GM19328 (cell line): Measurements from ENCODE around the gene OAT.

Source experiments
- ATAC-seq: cut with Tn5 transposase; IDR thresholded peaks from one replicate; pipeline ENCODE4 v1.9.1; 2021; ENCODE audit warnings: mild to moderate bottlenecking, moderate library complexity; ENCODE audit not compliant: unreplicated experiment

The OAT gene

DNA sequence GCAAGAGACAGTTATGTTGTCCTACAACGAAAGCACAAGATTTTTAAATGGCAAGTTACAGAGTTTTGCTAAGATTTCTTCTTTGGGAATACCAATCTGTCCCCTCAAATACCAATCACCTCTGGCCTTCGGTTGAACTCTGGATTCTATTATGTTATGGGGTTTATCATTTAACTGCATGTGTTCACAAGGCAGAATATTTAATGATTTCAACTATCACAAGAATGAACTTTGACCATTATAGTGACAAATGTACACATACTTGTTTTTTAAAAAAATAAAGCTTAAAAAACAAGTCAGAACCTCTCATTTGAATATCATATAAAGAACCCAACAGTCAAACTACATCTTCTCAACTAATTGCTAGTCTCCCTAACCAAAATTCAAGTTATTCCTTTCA is 11.3 kb downstream of the OAT start:
- ATAC-seq: no peak

DNA sequence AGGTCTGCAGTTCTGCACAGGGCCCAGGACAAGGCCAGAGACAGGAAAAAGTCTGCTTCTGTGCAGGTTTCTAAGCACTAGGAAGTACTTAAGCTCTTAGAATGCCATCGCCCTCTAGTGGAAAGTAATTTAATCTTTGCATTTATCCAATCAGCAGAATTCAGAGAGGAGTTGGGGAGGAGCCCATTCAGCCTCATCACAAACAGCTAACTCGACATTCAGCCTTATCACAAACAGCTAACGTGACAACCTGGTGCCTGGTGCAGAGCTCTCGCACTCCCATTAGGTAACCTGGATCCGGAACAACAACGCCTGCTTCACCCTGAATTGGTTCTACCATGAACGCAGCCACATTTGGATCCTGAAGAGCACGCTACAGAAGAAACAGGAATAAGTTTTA is 15.2 kb downstream of the OAT start:
- ATAC-seq: peak; percentile 65

DNA sequence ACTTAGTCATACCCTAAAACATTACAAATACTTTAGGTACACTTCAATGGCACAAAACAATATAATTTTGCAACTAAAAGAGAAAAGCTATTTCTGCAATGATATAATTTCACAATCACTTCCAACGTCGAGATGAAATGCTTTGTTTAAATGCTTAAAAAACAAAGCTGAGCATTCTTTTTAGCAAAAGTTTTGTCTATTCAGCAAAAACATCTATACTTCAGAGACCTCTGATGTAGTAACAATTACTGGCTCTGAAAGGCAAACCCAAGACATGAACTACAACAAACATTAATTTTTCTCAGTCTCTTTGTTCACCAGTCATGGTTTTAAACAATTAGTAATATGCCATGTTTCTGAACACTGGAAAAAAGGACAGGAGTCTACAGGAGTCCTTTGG is 16.4 kb downstream of the OAT start:
- no peak for ATAC-seq

DNA sequence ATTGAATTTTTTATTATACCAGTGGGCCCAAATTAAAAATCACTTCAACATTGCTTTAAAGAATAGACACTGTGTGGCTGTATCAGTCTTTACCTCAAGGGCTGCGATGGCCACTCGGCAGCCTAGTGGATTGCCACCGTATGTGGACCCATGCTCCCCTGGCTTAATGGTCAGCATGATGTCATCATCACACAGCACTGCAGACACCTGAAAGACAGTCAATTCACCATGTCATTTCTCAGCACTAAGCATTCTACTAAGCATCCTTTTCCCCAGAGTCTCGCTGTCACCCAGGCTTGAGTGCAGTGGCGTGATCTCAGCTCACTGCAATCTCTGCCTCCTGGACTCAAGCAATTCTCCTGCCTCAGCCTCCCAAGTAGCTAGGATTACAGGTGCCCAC is 17.1 kb downstream of the OAT start:
- ATAC-seq: no peak

DNA sequence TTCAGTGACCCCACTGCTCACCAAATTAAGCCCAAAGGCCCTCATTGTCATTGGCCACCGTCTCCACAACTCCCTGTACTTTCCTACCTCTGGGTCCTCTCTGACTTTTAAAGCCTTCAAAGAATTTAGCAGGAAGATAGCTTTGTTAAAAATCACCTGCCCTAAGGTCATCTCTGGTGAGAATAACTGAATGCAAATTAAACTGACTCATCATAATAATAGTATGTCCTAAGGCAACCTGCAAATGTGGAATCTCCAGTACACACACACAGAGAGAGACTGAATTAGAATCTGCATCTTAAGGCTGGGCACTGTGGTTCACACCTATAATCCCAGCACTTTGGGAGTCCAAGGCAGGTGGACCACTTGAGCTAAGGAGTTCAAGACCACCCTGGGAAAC is 24.1 kb downstream of the OAT start:
- no peak for ATAC-seq

DNA sequence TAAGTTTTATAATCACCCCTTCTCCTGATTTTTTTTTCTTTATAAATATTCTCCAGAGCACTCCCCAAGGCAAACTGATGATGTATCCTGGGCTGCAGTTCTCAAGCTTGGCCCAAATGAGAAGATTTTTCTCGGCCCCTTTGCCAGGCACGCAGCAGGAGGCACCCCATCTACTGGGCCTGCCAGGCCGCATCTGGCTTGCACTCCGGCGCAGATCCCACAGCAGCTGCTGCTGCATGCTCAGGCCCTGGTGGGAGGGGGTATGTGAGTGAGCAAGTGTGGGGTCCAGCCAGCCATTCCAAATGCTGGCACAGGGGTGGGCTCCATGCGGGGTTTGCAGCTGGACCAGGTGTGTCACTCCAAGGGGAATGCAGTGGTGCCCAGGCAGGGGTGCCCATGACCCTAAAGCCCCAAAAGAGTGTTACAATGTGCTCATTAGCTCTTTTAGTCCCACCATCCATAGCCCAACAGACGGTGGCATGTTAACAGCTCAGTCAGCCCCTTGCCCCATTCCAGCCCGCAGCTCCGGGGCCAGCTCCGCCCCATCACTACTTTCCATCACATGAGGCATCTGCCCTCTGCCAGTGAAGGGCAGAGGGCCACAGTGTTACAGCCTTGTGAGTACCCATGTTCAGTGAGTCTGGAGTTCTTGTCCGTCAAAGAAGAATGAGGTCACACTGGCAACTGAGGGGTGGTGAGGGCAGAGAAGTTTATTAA is 25.9 kb downstream of the OAT start:
- no peak for ATAC-seq

DNA sequence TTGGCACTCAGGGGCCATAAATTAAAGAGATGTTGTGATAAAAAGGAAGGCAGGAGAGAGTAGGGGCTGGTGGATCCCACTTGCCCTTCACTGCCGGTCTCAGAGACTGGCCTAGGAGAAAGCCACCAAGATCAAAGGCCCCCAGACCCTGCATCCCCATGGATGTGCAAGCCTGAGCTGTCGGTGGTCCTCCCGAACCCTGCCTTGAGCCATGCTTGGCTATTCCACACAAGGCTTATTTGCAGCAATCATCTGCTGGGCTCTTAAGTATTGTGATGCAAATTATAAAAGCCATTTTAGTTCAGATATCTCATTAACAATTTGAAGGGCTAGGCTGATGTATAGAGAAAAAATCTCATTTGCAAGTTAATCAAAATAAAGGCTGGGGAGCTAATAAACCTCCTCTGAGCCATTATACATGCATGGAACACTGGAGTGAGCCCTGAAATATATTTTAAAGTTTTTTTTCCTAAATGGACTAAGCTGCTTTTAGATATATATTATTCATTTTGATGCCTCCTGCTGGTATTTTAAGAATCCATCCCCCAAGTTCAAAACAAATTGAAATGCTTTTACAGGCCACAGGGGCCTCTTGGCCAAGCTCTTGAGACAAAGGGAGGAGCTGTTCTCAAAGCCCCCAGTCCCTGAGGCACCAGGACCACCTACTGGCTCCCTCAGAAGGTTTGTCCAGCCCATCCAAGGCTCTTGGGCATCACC is 28.1 kb downstream of the OAT start:
- ATAC-seq: no peak

DNA sequence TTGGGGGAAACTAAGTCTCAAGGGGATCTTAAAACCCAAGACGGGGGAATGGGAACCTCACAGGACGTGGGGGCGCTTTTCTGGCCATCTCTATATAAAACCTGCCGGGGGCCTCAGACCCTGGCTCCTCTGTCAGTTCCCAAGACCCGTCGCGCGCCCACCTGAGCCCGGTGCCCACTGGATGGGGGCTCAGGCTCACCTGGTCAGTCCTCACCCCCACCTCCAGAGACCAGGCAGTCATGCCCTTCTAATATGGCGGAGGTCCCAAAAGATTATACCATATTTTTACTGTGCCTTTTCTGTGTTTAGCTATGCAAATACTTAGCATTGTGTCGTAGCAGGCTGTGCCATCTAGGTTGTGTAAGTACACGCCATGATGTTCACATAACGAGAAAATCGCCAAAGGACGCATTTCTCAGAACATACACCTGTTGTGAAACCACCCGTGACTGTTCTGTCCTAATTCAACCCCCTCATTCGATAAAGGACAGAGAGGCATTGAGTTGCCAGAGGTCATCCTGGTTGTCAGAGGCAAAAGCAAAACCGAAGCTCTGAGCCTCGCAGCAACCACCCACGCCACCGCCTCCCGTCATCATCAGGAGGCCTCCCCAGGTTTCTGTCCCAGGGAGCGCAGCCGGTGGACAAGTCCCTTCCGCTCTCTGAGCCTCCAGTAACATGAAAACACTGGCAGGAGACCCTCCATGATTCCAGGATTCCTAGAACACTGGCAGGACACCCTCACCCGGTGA is 28.9 kb downstream of the OAT start:
- no peak for ATAC-seq

DNA sequence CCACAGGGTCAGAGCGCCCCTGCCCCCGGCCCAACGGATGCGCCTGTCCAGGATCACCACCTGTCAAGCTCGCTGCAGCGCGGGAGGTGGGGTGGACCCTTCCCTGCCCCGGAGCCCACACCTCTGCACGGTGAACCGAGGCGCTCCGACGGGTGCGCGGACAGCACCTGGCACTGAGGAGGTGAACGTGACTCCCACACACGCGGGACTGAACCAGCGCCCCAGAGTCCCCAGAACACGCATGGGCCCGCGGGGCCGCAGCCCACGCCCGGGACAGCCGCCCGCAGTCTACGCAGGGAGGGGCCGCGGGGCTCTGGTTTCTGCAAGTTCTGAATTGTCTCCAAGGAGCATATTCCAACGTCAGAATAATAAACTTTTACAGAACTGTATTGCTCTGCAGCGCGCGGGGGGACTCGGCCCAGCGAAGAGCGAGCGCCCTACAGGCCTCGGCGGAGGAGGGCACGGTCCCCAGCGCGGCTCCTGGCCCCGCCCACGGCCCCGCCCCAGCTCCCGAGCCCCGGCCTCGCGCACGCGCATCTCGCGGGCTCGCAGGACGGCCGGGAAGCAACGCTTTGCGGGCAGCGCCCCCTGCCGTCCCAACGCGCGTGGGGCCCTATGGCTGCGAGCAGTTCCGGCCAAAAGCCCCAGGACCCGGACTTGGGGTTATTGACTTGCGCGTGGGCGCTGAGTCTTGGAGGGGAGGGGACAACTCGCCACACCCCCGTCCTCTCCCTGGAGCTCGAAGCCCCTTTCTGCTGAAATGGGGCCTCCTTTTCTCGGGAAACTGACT is 29.7 kb downstream of the OAT start:
- peak; percentile 82 for ATAC-seq

DNA sequence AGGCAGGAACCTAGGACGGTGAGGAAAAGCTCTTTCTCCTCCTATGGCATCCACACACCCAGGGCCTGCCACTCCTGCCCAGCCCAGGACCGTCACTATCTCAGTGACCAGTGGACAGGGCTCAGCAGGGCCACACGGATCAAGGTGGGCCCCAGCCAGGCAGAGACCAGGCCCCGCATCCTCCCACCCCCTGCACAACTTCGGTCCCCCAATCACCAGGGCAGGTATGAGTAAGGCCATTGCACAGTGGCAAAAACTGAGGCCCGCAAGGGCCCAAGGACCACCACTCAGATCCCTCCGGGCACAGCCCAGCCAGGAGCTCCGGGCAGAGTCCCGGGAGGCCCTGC is 30.3 kb downstream of the OAT start:
- ATAC-seq: no peak

DNA sequence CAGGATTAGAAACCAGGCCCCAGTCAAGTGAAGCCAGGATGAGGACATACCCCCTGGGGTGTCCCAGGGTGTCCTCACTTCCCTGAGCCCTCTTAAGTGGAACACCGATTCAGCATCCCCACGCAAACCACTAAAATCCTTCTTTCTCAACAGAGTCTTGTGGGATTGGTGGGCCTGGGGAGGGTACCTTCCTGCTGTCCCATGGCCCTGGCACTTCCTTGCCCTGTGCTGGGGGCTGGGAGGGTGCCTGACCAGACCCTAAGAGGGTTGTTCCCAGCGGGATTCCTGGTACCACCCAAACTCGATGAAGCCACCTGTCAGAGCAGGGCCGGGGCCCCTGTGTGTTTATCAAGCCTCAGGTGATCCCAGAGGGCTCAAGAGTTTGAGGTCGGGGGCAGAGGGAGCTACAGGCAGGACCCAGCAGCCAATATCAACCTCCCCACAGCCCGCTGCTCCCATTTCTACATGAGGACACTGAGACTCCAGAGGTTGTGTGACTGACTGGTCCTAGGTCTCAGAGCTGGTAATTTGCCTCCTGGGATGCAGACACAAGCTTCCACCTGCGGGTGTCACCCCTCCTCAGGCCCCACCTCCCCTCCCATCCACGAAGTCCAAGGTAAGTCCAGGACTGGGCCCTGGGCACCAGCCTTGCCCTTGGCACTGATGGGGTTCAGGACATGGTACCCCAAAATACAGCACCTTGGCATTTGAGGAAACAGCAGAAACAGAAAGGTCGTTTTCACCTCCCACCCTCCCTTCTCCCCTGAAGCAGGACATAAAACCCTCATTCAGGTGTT is 31.4 kb downstream of the OAT start:
- ATAC-seq: no peak

DNA sequence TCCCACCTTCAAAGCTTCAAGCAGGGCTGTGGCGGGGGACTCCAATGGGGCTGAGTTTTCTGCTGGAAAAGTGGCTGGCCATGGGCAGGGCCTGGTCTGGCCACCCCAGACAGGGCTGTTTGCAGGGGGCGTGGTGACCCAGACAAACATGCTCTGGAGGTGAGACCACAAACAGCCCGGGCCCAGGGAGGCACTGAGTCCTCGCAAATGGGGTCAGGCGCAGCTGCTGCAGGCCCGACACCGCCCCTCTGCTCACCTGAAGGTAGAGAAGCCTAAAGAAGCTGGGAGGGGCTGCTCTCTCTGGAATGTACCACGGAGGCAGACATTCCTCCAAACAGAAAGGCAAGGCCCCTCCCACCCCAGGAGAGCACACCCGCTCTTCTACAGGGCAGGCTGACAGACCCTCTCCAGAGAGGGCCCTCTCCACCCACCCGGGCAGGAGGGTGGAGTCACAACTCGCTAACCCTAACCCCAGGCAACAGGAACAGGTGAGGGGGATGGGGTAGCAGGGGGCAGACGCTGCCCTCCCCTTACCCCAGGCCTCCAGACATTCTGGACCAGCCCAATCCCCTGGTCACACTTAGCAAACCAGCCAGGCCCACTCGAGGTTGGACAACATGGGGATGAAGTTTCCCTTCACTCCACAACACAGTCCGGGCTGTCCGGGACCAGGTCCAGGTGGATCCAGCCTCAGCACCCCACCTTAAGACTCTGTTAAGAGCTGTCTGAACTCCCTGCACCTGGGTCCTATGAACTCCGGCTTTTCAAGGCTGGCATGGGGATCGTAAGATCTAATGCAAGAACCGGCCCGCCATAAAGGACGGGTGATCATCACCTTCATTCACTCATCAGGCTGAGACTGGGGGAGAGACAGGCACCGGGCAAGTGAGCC is 32.3 kb downstream of the OAT start:
- ATAC-seq: no peak

DNA sequence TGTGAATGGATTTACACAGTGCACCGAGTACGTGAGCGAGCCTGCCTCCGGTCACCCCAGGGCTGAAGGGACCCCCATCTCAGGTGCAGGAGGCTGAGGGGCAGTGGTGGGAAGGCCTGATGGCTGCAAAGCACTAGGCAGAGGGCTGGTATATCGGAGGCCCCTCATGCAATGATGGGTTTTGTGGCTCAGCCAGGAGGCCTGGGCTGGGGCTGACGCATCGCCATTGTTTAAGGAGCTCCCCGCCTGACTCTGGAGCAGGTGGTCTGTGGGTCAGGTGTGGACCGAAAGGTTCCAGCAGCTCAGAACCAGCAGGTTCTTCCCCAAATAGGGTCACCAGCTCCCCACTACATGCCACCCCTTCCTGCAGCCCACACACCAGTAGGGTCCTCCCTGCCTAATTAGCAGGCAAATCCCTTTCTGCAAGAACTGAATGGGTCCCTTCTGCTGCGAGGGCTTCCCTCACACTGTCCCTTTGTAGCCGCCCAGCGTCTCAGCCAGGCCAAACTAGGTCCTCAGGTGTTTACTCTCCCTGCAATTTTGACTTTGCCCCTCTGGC is 33.0 kb downstream of the OAT start:
- ATAC-seq: no peak

DNA sequence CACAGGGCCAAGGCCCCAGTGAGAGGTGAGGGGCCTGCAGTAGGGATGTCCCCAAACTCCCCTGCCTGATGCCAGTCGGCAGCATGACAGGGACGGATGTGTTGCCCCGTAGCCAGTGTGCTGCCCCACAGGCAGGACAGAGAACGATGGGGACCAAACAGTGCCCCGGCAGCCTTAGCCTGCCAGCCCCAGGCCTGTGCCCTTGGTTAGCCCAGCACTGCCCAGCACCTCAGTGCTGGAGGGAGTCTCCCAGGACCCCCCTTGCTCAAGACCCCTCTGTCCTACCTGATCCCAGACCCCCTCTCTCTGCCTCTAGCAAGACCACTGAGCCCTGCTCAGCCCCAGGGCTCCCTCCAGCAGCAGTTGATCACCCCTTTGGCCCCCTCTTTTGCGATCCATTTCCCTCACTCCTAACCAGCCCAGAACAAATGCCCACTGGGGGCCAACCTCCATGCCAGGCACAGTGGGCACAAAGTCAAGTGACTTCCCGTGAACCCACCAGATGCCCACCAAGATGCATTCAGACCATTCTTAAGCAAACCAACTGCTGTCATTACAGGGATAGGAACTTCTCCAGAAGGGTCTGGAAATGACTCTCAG is 34.0 kb downstream of the OAT start:
- no peak for ATAC-seq

DNA sequence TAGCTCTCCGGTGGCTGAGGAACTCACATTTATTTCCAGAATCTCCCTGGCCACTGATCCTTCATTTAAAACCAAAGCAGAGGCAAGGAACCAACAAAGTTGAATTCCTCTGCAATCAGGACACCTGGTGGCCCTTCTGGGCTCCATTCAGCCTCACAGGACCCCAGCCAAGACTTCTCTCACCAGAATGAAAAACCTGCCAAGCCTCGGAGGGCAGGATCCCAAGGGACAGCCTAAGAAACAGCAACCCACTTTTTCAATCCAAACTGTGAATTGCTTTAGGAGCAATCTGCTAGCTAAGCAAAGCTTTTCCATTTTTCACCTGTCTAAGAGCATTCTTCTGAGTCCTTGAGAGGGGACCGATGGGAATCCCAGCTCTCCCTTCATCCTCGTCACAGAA is 34.6 kb downstream of the OAT start:
- ATAC-seq: no peak

DNA sequence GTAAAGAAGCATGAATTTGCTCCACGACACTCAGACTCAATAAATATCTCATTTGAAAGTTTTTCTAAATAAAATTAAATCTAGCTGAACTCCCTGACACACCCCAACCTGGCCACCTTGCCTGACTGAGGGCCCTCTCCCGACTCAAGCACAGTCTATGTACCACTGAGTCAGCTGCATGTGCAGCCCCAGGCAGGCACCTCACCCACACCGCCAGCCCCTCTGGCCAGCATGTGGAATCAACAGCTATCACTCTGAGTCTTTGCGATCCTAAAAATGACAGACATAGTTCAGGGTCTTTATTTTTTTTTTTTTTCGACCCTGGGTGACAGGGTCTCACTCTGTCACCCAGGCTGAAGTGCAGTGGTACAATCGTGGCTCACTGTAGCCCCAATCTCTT is 35.2 kb downstream of the OAT start:
- no peak for ATAC-seq

DNA sequence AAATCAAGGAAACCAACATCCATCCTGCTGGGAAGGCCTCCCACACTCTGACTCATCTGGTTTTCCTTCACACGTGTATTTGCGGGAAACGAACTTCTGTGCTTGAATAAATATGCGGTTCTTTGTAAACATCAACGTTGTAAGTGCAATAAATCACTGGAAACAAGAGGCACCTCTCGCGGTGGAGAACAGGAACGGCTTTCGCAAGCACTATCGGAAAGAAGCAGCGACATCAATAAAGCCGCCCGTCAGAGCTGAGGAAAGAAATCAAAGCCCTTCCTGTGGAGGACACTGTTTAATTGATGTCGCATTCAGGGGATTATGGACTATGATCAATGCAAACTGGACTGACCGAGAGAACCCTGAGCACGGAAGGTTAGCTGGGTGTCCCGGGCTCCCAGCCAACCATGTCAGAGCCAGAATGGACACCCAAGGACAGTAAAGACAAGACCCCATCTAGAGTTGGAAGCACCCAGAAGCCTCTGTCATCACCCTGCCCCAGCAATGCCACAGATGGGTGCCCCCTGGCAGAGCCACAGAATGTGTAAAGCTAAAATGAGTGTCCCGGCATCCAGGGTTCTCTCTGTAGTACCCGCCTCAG is 37.6 kb downstream of the OAT start:
- no peak for ATAC-seq

DNA sequence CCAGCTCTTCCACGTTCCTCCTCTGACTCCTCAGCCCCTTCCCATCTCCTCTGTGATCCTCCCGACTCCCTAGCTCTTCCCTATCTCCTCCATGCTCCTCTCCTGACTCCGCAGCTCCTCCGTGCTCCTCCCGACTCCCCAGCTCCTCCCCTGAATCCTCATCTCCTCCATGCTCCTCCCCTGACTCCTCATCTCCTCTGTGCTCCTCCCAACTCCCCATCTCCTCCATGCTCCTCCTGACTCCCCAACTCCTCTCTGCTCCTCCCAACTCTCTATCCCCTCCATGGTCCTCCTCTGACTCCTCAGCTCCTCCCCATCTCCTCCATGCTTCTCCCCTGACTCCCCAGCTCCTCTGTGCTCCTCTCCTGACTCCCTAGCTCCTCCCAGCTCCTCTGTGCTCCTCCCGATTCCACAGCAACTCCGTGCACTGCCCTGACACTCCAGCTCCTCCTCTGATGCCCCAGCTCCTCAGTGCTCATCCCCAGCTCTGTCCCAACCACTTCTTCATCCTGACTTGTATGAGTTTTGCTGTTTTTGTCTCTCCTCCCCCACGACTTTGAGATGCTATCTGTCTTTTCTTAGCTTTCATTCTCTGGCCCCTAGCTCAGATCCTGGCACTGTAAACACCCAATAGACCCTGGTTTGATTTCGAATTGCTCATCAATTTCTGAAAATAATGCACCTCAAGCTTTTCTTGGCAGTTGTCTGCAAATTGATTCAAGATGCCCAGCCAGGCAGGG is 38.3 kb downstream of the OAT start:
- no peak for ATAC-seq
